Neural cell (in vitro differentiated cells): ENCODE results near the gene PPP1R1A. TPM values are rescaled to one million over a fixed set of nuclear protein-coding genes. Genes with fewer than 3 reads are reported as not detected.

Source experiments
- H2AFZ ChIP-seq: fragments of 200-600, 300-800 bp; sonication (generic), shearing (Covaris generic); 2 replicates; pipeline ENCODE4 v1.6.0; 2014; ENCODE audit warnings: low read depth, mild to moderate bottlenecking, antibody characterized with exemption, low read length, moderate library complexity
- H3F3A ChIP-seq: fragments of 200-600 bp; shearing (Covaris generic); 2 replicates; pipeline ENCODE4 v1.6.1; 2016; ENCODE audit warnings: mild to moderate bottlenecking, moderate library complexity, mixed read lengths, antibody characterized with exemption, low read length; ENCODE audit not compliant: insufficient read depth, poor library complexity, severe bottlenecking
- H3K27ac ChIP-seq: fragments of 200-600, 300-800 bp; sonication (generic), shearing (Covaris generic); 2 replicates; pipeline ENCODE4 v1.5.1; 2014; ENCODE audit warnings: mild to moderate bottlenecking, low read length, moderate library complexity
- H3K27me3 ChIP-seq: fragments of 300-800, 200-600 bp; sonication (generic), shearing (Covaris generic); 2 replicates; pipeline ENCODE4 v1.6.0; 2014; ENCODE audit warnings: mild to moderate bottlenecking, low read depth, low read length, moderate library complexity; ENCODE audit not compliant: insufficient read depth
- H3K36me3 ChIP-seq: fragments of 300-800, 200-600 bp; sonication (generic), shearing (Covaris generic); 2 replicates; pipeline ENCODE4 v1.5.1; 2014; ENCODE audit warnings: mild to moderate bottlenecking, antibody characterized with exemption, low read length, moderate library complexity; ENCODE audit not compliant: insufficient read depth
- H3K4me2 ChIP-seq: fragments of 300-800, 200-600 bp; sonication (generic), shearing (Covaris generic); 2 replicates; pipeline ENCODE4 v1.6.0; 2014; ENCODE audit warnings: mild to moderate bottlenecking, low read length
- H3K4me3 ChIP-seq: fragments of 300-800, 200-600 bp; sonication (generic), shearing (Covaris generic); 2 replicates; pipeline ENCODE4 v1.5.1; 2014; ENCODE audit warnings: mild to moderate bottlenecking, low read length, moderate library complexity
- H3K79me2 ChIP-seq: fragments of 200-600 bp; shearing (Covaris generic); replicated peaks from 2 replicates; pipeline ENCODE4 v1.6.0; 2014; ENCODE audit warnings: mild to moderate bottlenecking, low read length, moderate library complexity; ENCODE audit not compliant: insufficient read depth
- H3K9ac ChIP-seq: fragments of 300-800, 200-600 bp; sonication (generic), shearing (Covaris generic); 2 replicates; pipeline ENCODE4 v1.6.1; 2016; ENCODE audit warnings: mild to moderate bottlenecking, low read length, mixed read lengths
- H3K9me2 ChIP-seq: fragments of 200-600 bp; shearing (Covaris generic); 2 replicates; pipeline ENCODE4 v1.6.1; 2016; ENCODE audit warnings: mild to moderate bottlenecking, low read length, mixed read lengths; ENCODE audit not compliant: insufficient read depth
- H3K9me3 ChIP-seq: fragments of 200-600, 300-800 bp; sonication (generic), shearing (Covaris generic); 2 replicates; pipeline ENCODE4 v1.6.1; 2016; ENCODE audit warnings: mild to moderate bottlenecking, mixed run types, low read length, moderate library complexity, mixed read lengths
- H4K20me1 ChIP-seq: fragments of 200-600 bp; shearing (Covaris generic); 2 replicates; pipeline ENCODE4 v1.6.1; 2016; ENCODE audit warnings: mild to moderate bottlenecking, mixed run types; ENCODE audit not compliant: insufficient read depth
- EP300 ChIP-seq: fragments of 450-650 bp; conservative IDR thresholded peaks from 2 replicates; pipeline ENCODE4 v1.6.1; 2014; ENCODE audit warnings: antibody characterized with exemption, mild to moderate bottlenecking, moderate library complexity; ENCODE audit not compliant: poor library complexity, severe bottlenecking
- EZH2 ChIP-seq: fragments of 200-600, 300-800 bp; shearing (Covaris generic), sonication (generic); IDR thresholded peaks from 2 replicates; pipeline ENCODE4 v1.6.1; 2014; ENCODE audit warnings: antibody characterized with exemption, low read length, borderline replicate concordance, mild to moderate bottlenecking; ENCODE audit not compliant: insufficient read depth, poor library complexity, severe bottlenecking
- MXI1 ChIP-seq: fragments of 450-650 bp; conservative IDR thresholded peaks from 2 replicates; pipeline ENCODE4 v1.6.1; 2014; ENCODE audit warnings: antibody characterized with exemption, mild to moderate bottlenecking; ENCODE audit not compliant: poor library complexity, severe bottlenecking
- POLR2AphosphoS5 ChIP-seq: IDR thresholded peaks from 2 replicates; pipeline ENCODE4 v1.6.1; 2012
- RAD21 ChIP-seq: fragments of 450-650 bp; conservative IDR thresholded peaks from 2 replicates; pipeline ENCODE4 v1.6.1; 2014; ENCODE audit warnings: antibody characterized with exemption, mild to moderate bottlenecking, moderate library complexity
- SMC3 ChIP-seq: fragments of 450-650 bp; conservative IDR thresholded peaks from 2 replicates; pipeline ENCODE4 v1.6.1; 2014; ENCODE audit warnings: antibody characterized with exemption, mild to moderate bottlenecking, moderate library complexity; ENCODE audit not compliant: poor library complexity
- TAF1 ChIP-seq: IDR thresholded peaks from 2 replicates; pipeline ENCODE4 v1.6.1; 2012; ENCODE audit warnings: low read depth
- polyA plus RNA-seq: library from polyadenylated mRNA; depleted of rRNA; stranded (reverse); fragments of >200 nt; gene quantifications from 2 replicates; pipeline ENCODE4 v1.2.3, GENCODE V29; 2014
- TF ChIP-seq, protein P1 (sequence below): fragments of 450-650 bp; IDR thresholded peaks from 2 replicates; pipeline ENCODE4 v1.5.1; 2014; ENCODE audit warnings: antibody characterized with exemption, mild to moderate bottlenecking, moderate library complexity; ENCODE audit not compliant: poor library complexity, severe bottlenecking
- TF ChIP-seq, protein P2 (sequence below): IDR thresholded peaks from 2 replicates; pipeline ENCODE4 v1.6.1; 2012; ENCODE audit warnings: borderline replicate concordance

The PPP1R1A gene
- polyA plus RNA-seq, 1 donor from 2014 or later = 28.9 TPM

DNA sequence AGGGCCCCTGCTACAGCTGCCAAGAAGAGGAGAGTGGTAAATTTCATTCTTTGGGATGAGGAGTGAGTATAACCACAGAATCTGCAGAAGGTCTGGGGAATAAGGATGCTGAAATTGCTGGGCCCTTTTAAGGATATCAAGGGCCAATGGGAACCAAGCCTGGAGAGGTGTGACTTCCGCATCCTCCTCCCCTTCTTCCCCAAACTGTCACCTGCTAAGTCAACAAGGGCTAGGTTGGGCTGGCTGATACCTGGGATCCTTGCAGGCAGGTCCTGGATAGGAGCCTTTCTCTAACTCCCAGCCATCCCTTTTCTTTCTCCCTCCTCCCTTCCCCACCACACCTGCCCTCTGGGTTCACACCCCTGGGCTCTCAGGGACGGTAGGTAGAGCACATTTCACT lies 46.3 kb upstream of the PPP1R1A start, which contains the start of gene LACRT (continued):
- no peak for TF ChIP-seq RAD21

DNA sequence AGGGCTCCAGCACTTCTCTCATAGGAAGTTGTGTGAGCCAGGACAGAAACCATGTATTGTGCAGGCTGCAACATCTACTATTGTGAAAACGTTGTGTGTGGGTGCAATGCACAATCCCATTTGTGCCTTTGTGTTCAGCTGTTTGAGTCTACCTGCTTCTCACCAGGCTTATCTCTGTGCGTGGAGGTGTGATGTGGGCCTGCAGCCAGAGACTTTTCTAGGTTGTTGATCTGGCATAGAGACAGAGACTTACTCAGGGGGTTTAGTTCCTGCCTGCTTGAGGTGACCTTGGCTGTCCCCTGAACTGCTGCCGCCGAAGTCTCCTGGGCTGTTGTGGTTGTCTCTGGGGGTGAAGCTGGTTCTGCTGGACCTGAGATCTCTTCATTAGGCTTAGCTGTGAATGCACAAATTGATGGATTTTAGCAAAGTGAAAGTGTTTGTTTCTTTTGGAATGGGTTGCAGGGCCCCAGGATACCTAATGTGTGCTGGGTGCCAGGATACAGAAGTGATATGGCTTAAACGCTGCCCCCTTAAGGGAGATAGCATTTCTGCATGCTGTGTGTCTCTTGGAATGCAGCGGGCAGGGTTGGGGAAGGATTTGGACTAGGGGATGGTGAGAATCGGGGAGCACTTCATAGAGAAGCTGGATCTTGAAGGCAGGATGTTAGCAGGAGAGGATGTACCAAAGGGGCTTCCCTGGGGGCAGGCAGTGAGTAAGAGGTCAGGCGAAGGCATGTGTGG lies 43.7 kb upstream of the PPP1R1A start:
- Histone ChIP-seq H3K9me2 (no peaks in the 10 kb centered on the region), H3K9ac (no peak overlapping the region), H3K36me3 (no peaks in the 10 kb centered on the region), H3K27me3 (no peaks in the 10 kb centered on the region), H3K9me3 (peaks cover 9% of the 10 kb centered on the region), H3K27ac (no peak overlapping the region), H3K4me2 (no peak overlapping the region), H4K20me1 (no peaks in the 10 kb centered on the region), H3F3A (no peaks in the 10 kb centered on the region), H3K79me2 (no peaks in the 10 kb centered on the region), H2AFZ (no peak overlapping the region), H3K4me3 (no peak overlapping the region)
- TF ChIP-seq EP300 = no peak
- TF ChIP-seq, protein P1, sequence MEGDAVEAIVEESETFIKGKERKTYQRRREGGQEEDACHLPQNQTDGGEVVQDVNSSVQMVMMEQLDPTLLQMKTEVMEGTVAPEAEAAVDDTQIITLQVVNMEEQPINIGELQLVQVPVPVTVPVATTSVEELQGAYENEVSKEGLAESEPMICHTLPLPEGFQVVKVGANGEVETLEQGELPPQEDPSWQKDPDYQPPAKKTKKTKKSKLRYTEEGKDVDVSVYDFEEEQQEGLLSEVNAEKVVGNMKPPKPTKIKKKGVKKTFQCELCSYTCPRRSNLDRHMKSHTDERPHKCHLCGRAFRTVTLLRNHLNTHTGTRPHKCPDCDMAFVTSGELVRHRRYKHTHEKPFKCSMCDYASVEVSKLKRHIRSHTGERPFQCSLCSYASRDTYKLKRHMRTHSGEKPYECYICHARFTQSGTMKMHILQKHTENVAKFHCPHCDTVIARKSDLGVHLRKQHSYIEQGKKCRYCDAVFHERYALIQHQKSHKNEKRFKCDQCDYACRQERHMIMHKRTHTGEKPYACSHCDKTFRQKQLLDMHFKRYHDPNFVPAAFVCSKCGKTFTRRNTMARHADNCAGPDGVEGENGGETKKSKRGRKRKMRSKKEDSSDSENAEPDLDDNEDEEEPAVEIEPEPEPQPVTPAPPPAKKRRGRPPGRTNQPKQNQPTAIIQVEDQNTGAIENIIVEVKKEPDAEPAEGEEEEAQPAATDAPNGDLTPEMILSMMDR = no peak
- TF ChIP-seq MXI1 = no peak
- TF ChIP-seq SMC3 = no peak
- TF ChIP-seq RAD21 = no peak
- no peak for TF ChIP-seq POLR2AphosphoS5
- no peak for TF ChIP-seq EZH2
- TF ChIP-seq TAF1 = no peak
- TF ChIP-seq, protein P2, sequence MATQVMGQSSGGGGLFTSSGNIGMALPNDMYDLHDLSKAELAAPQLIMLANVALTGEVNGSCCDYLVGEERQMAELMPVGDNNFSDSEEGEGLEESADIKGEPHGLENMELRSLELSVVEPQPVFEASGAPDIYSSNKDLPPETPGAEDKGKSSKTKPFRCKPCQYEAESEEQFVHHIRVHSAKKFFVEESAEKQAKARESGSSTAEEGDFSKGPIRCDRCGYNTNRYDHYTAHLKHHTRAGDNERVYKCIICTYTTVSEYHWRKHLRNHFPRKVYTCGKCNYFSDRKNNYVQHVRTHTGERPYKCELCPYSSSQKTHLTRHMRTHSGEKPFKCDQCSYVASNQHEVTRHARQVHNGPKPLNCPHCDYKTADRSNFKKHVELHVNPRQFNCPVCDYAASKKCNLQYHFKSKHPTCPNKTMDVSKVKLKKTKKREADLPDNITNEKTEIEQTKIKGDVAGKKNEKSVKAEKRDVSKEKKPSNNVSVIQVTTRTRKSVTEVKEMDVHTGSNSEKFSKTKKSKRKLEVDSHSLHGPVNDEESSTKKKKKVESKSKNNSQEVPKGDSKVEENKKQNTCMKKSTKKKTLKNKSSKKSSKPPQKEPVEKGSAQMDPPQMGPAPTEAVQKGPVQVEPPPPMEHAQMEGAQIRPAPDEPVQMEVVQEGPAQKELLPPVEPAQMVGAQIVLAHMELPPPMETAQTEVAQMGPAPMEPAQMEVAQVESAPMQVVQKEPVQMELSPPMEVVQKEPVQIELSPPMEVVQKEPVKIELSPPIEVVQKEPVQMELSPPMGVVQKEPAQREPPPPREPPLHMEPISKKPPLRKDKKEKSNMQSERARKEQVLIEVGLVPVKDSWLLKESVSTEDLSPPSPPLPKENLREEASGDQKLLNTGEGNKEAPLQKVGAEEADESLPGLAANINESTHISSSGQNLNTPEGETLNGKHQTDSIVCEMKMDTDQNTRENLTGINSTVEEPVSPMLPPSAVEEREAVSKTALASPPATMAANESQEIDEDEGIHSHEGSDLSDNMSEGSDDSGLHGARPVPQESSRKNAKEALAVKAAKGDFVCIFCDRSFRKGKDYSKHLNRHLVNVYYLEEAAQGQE = no peak

DNA sequence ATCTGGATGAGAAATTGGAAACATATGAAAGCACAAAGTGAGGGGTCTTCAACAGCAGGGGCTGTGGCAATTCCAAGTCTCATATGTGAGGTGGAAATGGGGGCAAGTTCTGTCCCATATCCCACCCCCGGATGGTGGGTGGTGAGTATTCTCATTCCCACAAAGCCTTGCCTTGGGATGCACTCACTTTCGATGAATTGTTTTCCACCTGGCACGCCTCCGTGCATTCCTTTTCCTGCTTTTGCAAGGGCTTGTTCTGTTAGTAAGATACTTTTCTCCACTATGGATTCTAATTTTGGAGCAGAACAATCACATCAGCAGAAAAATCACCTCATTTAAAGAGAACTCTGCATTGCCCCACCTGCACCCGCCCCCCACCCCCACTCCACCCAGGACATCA lies 43.1 kb upstream of the PPP1R1A start:
- H3K4me2 ChIP-seq = no peak overlapping the region
- no peak overlapping the region for H3K4me3 ChIP-seq
- H2AFZ ChIP-seq = no peak overlapping the region
- no peaks in the 10 kb centered on the region for H3F3A ChIP-seq
- H3K27ac ChIP-seq = no peak overlapping the region
- H3K79me2 ChIP-seq = no peaks in the 10 kb centered on the region
- TF ChIP-seq EZH2 = no peak
- TF ChIP-seq, protein P1 = no peak
- no peak for TF ChIP-seq TAF1
- no peak for TF ChIP-seq RAD21
- no peak for TF ChIP-seq EP300
- H3K9me2 ChIP-seq = no peaks in the 10 kb centered on the region
- H3K27me3 ChIP-seq = no peaks in the 10 kb centered on the region
- H3K9ac ChIP-seq = no peak overlapping the region
- H3K9me3 ChIP-seq = peaks cover 10% of the 10 kb centered on the region
- no peaks in the 10 kb centered on the region for H3K36me3 ChIP-seq
- no peaks in the 10 kb centered on the region for H4K20me1 ChIP-seq
